HCT116 (cell line): Measurements from ENCODE around the gene TST. TPM values are rescaled to one million over a fixed set of nuclear protein-coding genes. Genes with fewer than 3 reads are reported as not detected.

Experiments used
- ATAC-seq: fragments of 200-7000 bp; cut with Tn5 transposase; 2 replicates; pipeline ENCODE4 v1.9.1; 2020; ENCODE audit warnings: mild to moderate bottlenecking, moderate library complexity
- BruUV-seq: library from RNA; stranded (reverse); fragments of 400-500 nt; replicated peaks from 2 replicates; lab custom pipeline; 2021; lab: Mats Ljungman, UMichigan
- CTCF ChIA-PET: fragments of 300-600 bp; sonication (Branson Sonifier 250); formaldehyde crosslinking; loops from one replicate; lab custom pipeline; 2021; ENCODE audit warnings: antibody characterized with exemption; lab: Charles Lee
- POLR2A ChIA-PET: fragments of 300-600, 350-600 bp; sonication (Branson Sonifier 250); formaldehyde crosslinking; loops from one replicate; lab custom pipeline; 2021; ENCODE audit warnings: antibody characterized with exemption; lab: Charles Lee
- RAD21 ChIA-PET, 2 experiments: fragments of 300-600 bp; sonication (Branson Sonifier 250); formaldehyde crosslinking; loops; one replicate each; lab custom pipeline; 2023; ENCODE audit warnings: low total read pairs in 2 of 2; ENCODE audit not compliant: uncharacterized antibody in 2 of 2, unreplicated experiment in 2 of 2, low non-redundant PET in 1 of 2; lab: Charles Lee
- DNase-seq: peaks from one replicate; pipeline ENCODE4 v3.0.0-alpha.2; 2010; ENCODE audit warnings: low read depth, low spot score
- H2AFZ ChIP-seq: fragments of 200-600 bp; shearing (Covaris generic), sonication (generic); 2 replicates; pipeline ENCODE4 v1.6.1; 2017; ENCODE audit warnings: low read depth, mixed run types, mixed read lengths, antibody characterized with exemption, low read length; ENCODE audit not compliant: poor library complexity, severe bottlenecking
- H3K27ac ChIP-seq: 2 replicates; pipeline ENCODE4 v1.5.1; 2012; ENCODE audit warnings: low read depth, low read length
- H3K27me3 ChIP-seq: fragments of 200-600 bp; sonication (generic); 2 replicates; pipeline ENCODE4 v1.6.1; 2016; ENCODE audit warnings: mixed run types, low read length, mixed read lengths; ENCODE audit not compliant: insufficient read depth
- H3K36me3 ChIP-seq, 2 experiments: fragments of 200-500 bp in 1 of 2; fragments of 200-600 bp in 1 of 2; sonication (Bioruptor generic) in 1 of 2; sonication (generic) in 1 of 2; 2 replicates each; pipeline versions ENCODE4 v1.5.1 to v1.6.1; 2014 to 2016; ENCODE audit warnings: low read length in 2 of 2, inconsistent platforms in 1 of 2, mixed read lengths in 1 of 2, mixed run types in 1 of 2; ENCODE audit not compliant: insufficient read depth in 2 of 2, control insufficient read depth in 1 of 2
- H3K4me1 ChIP-seq, 2 experiments: fragments of 200-600 bp in 1 of 2; sonication (generic) in 1 of 2; 2 replicates each; pipeline versions ENCODE4 v1.5.1 to v1.6.1; 2012 to 2017; ENCODE audit warnings: low read length in 2 of 2, inconsistent platforms in 1 of 2, mild to moderate bottlenecking in 1 of 2, mixed read lengths in 1 of 2, mixed run types in 1 of 2, moderate library complexity in 1 of 2; ENCODE audit not compliant: insufficient read depth in 2 of 2, control insufficient read depth in 1 of 2
- H3K4me2 ChIP-seq: fragments of 200-600 bp; sonication (generic); 2 replicates; pipeline ENCODE4 v1.6.1; 2017; ENCODE audit warnings: mixed run types, low read length, mixed read lengths
- H3K4me3 ChIP-seq, 2 experiments: fragments of 200-600 bp in 1 of 2; sonication (generic) in 1 of 2; replicated peaks in 1 of 2; 2 replicates each; pipeline ENCODE4 v1.5.1; 2011 to 2016; ENCODE audit warnings: low read length in 2 of 2, control low read depth in 1 of 2, low read depth in 1 of 2, mild to moderate bottlenecking in 1 of 2, mixed read lengths in 1 of 2, mixed run types in 1 of 2
- H3K79me2 ChIP-seq: fragments of 200-600 bp; sonication (generic); 2 replicates; pipeline ENCODE4 v1.6.1; 2017; ENCODE audit warnings: mild to moderate bottlenecking, mixed run types, low read length, moderate library complexity, mixed read lengths; ENCODE audit not compliant: insufficient read depth
- H3K9ac ChIP-seq: fragments of 200-600 bp; sonication (generic); 2 replicates; pipeline ENCODE4 v1.6.1; 2016; ENCODE audit warnings: low read length, mixed read lengths
- H3K9me2 ChIP-seq: fragments of 200-600 bp; sonication (generic), shearing (Covaris generic); 2 replicates; pipeline ENCODE4 v1.6.1; 2017; ENCODE audit warnings: mixed run types, mild to moderate bottlenecking, moderate library complexity; ENCODE audit not compliant: insufficient read depth
- H3K9me3 ChIP-seq, 2 experiments: fragments of 200-500 bp in 1 of 2; fragments of 200-600 bp in 1 of 2; sonication (Bioruptor generic) in 1 of 2; sonication (generic) in 1 of 2; 2 replicates each; pipeline ENCODE4 v1.6.1; 2014 to 2017; ENCODE audit warnings: low read length in 2 of 2, mixed read lengths in 2 of 2, inconsistent platforms in 1 of 2, low read depth in 1 of 2, mild to moderate bottlenecking in 1 of 2, mixed run types in 1 of 2, moderate library complexity in 1 of 2; ENCODE audit not compliant: control insufficient read depth in 1 of 2, insufficient read depth in 1 of 2
- H4K20me1 ChIP-seq: fragments of 200-600 bp; sonication (generic), shearing (Covaris generic); 2 replicates; pipeline ENCODE4 v1.6.1; 2017; ENCODE audit warnings: mixed run types, mild to moderate bottlenecking, moderate library complexity; ENCODE audit not compliant: insufficient read depth
- ATF3 ChIP-seq: IDR thresholded peaks from 2 replicates; pipeline ENCODE4 v1.6.1; 2012
- CBX3 ChIP-seq: IDR thresholded peaks from 2 replicates; pipeline ENCODE4 v1.6.1; 2012; ENCODE audit warnings: low read depth
- CTCF ChIP-seq, 3 experiments: fragments of 200-600 bp in 1 of 3; sonication (generic) in 1 of 3; IDR thresholded peaks in 2 of 3; conservative IDR thresholded peaks in 1 of 3; 2 replicates each; pipeline ENCODE4 v1.5.1; 2012 to 2017; ENCODE audit warnings: low read depth in 2 of 3, low read length in 2 of 3, antibody characterized with exemption in 1 of 3, borderline replicate concordance in 1 of 3, control low read depth in 1 of 3, mild to moderate bottlenecking in 1 of 3, mixed read lengths in 1 of 3, mixed run types in 1 of 3, moderate library complexity in 1 of 3; ENCODE audit not compliant: insufficient read depth in 1 of 3
- ELF1 ChIP-seq: IDR thresholded peaks from 2 replicates; pipeline ENCODE4 v1.6.1; 2012; ENCODE audit warnings: low read depth, borderline replicate concordance
- FOSL1 ChIP-seq: IDR thresholded peaks from 2 replicates; pipeline ENCODE4 v1.6.1; 2012; ENCODE audit warnings: low read depth
- JUND ChIP-seq: IDR thresholded peaks from 2 replicates; pipeline ENCODE4 v1.6.1; 2012
- POLR2AphosphoS5 ChIP-seq: IDR thresholded peaks from 2 replicates; pipeline ENCODE4 v1.6.1; 2011; ENCODE audit warnings: mild to moderate bottlenecking, low read depth, low read length, moderate library complexity
- REST ChIP-seq: IDR thresholded peaks from 2 replicates; pipeline ENCODE4 v1.6.1; 2012; ENCODE audit warnings: low read depth
- SIN3A ChIP-seq: IDR thresholded peaks from 2 replicates; pipeline ENCODE4 v1.6.1; 2012; ENCODE audit warnings: low read depth
- SP1 ChIP-seq: IDR thresholded peaks from 2 replicates; pipeline ENCODE4 v1.6.1; 2012; ENCODE audit warnings: low read depth
- TCF7L2 ChIP-seq: IDR thresholded peaks from 2 replicates; pipeline ENCODE4 v1.7.0; 2011; ENCODE audit warnings: borderline replicate concordance, inconsistent platforms; ENCODE audit not compliant: insufficient read depth, insufficient read length; ENCODE audit errors: extremely low read depth
- intact Hi-C: fragments of 100-400 bp; cut with micrococcal nuclease; formaldehyde crosslinking; loops from 2 replicates; pipeline ENCODE4 v1.10.0; 2022
- total RNA-seq: library from RNA; stranded (reverse); gene quantifications from one replicate; pipeline ENCODE4 v1.2.1, GENCODE V29; 2021; ENCODE audit not compliant: unreplicated experiment

The TST gene
- total RNA-seq, 1 experiment from 2014 or later: 32.1 TPM

GRCh38 chr22:37048133-37048532 is 28.9 kb upstream of the TST start (continued):
- TF ChIP-seq REST (no peak), CTCF (IDR thresholded peaks at IDR 0.05 in 2 of 3, conservative IDR thresholded peaks at IDR 0.05 in 1 of 3; ENCODE audit: borderline replicate concordance in 1 of 3, insufficient read depth in 1 of 3, low read depth in 2 of 3, low read length in 2 of 3) (no peak), FOSL1 (no peak)
- TF ChIP-seq, all 23 proteins: peak for 0

- no TSS peak for BruUV-seq
- H3K9me2 ChIP-seq: no peaks in the 10 kb centered on the region
- peaks cover 6 to 29% of the 10 kb centered on the region in 2 experiments; a peak in 3 of 4 replicates for H3K4me1 ChIP-seq
- POLR2A ChIA-PET: no interaction called here
- H3K27me3 ChIP-seq: no peaks in the 10 kb centered on the region
- no peak overlapping the region for H2AFZ ChIP-seq
- no peaks in the 10 kb centered on the region for H3K36me3 ChIP-seq
- no peaks in the 10 kb centered on the region for H4K20me1 ChIP-seq
- H3K27ac ChIP-seq: no peak overlapping the region
- RAD21 ChIA-PET: no interaction called here
- no peaks in the 10 kb centered on the region for H3K9me3 ChIP-seq
- DNase-seq: no peak
- H3K4me2 ChIP-seq: no peak overlapping the region
- no peaks in the 10 kb centered on the region for H3K79me2 ChIP-seq
- no peak overlapping the region for H3K4me3 ChIP-seq
- no peak overlapping the region for H3K9ac ChIP-seq
- intact Hi-C loops: no loop called here
- TF ChIP-seq TCF7L2: no peak
- TF ChIP-seq JUND: no peak
- TF ChIP-seq CTCF (IDR thresholded peaks at IDR 0.05 in 2 of 3, conservative IDR thresholded peaks at IDR 0.05 in 1 of 3; ENCODE audit: borderline replicate concordance in 1 of 3, insufficient read depth in 1 of 3, low read depth in 2 of 3, low read length in 2 of 3): no peak
- TF ChIP-seq FOSL1: no peak
- no peak for TF ChIP-seq SIN3A
- TF ChIP-seq ATF3: no peak
- TF ChIP-seq CBX3: no peak
- TF ChIP-seq SP1: no peak
- TF ChIP-seq POLR2AphosphoS5: no peak
- TF ChIP-seq ELF1: no peak
- CTCF ChIA-PET: interaction anchor here (0.9 to 4.1 kb wide), 2 partner anchors 14 to 69 kb away, joined by 3 to 33 read pairs; no protein-coding TSS in a partner anchor
- ATAC-seq: no peak
These were observed 27.8 kb upstream of the TST start for GRCh38 chr22:37047006-37047405.
